ENCODE data around the gene BIRC6. TPM values are rescaled to one million over a fixed set of nuclear protein-coding genes. Genes with fewer than 3 reads are reported as not detected.

BIRC6 gene
- total and polyA plus RNA-seq, 3 donors from 2014 or later: 48.9 to 182 (median 177) TPM

GRCh38 chr2:32504877-32505478, 148.2 kb downstream of the BIRC6 start:
- Histone ChIP-seq H3K27ac (no peak overlapping the region), H3K36me3 (ENCODE audit: low read depth, missing control alignments) (no peaks in the 10 kb centered on the region), H3K27me3 (no peaks in the 10 kb centered on the region), H3K4me1 (no peaks in the 10 kb centered on the region), H3K9me3 (no peaks in the 10 kb centered on the region), H3K4me3 (no peak overlapping the region)
- whole genome bisulfite sequencing, 2 donors: 94% methylated on average over 3 of the region's 3 CpGs
- TF ChIP-seq CTCF (IDR thresholded peaks at IDR 0.05): no peak
- no peak for TF ChIP-seq POLR2A (IDR thresholded peaks at IDR 0.05)
- intact Hi-C loops (cut with DNase I; ENCODE audit: low total_unique reads): no loop called here
- DNase-seq: no peak

GRCh38 chr2:32506446-32506845, 149.6 kb downstream of the BIRC6 start:
- Histone ChIP-seq H3K4me1 (no peaks in the 10 kb centered on the region), H3K9me3 (no peaks in the 10 kb centered on the region), H3K36me3 (ENCODE audit: low read depth, missing control alignments) (no peaks in the 10 kb centered on the region), H3K27ac (no peak overlapping the region), H3K4me3 (no peak overlapping the region), H3K27me3 (no peaks in the 10 kb centered on the region)
- intact Hi-C loops (cut with DNase I; ENCODE audit: low total_unique reads): no loop called here
- no peak for DNase-seq
- TF ChIP-seq CTCF (IDR thresholded peaks at IDR 0.05) (no peak), POLR2A (IDR thresholded peaks at IDR 0.05) (no peak)
- 98 to 100% methylated on average over 1 of the region's 1 CpG for WGBS, 2 donors

- no peaks in the 10 kb centered on the region for H3K36me3 ChIP-seq (ENCODE audit: low read depth, missing control alignments)
- intact Hi-C loops (cut with DNase I; ENCODE audit: low total_unique reads): no loop called here
- no peak overlapping the region for H3K27ac ChIP-seq
- WGBS, 2 donors: 92 to 97% methylated on average over 2 of the region's 2 CpGs
- TF ChIP-seq POLR2A (IDR thresholded peaks at IDR 0.05) (no peak), CTCF (IDR thresholded peaks at IDR 0.05) (no peak)
- no peaks in the 10 kb centered on the region for H3K9me3 ChIP-seq
- no peaks in the 10 kb centered on the region for H3K4me1 ChIP-seq
- no peak overlapping the region for H3K4me3 ChIP-seq
- DNase-seq: no peak
- H3K27me3 ChIP-seq: no peaks in the 10 kb centered on the region
Measured at GRCh38 chr2:32514946-32515345, 158.1 kb downstream of the BIRC6 start.

- Histone ChIP-seq H3K27ac (no peak overlapping the region), H3K36me3 (ENCODE audit: low read depth, missing control alignments) (no peaks in the 10 kb centered on the region), H3K27me3 (no peaks in the 10 kb centered on the region), H3K4me3 (no peak overlapping the region), H3K9me3 (no peaks in the 10 kb centered on the region), H3K4me1 (no peaks in the 10 kb centered on the region)
- intact Hi-C loops (cut with DNase I; ENCODE audit: low total_unique reads): no loop called here
- DNase-seq: no peak
- 50 to 71% methylated on average over 1 of the region's 1 CpG for WGBS, 2 donors
- TF ChIP-seq CTCF (IDR thresholded peaks at IDR 0.05): no peak
- TF ChIP-seq POLR2A (IDR thresholded peaks at IDR 0.05): no peak
Measured at GRCh38 chr2:32516567-32516966, 159.7 kb downstream of the BIRC6 start.

- no peaks in the 10 kb centered on the region for H3K4me1 ChIP-seq
- WGBS, 2 donors: 94% methylated on average over 3 of the region's 3 CpGs
- H3K27ac ChIP-seq: no peak overlapping the region
- H3K4me3 ChIP-seq: no peak overlapping the region
- TF ChIP-seq CTCF (IDR thresholded peaks at IDR 0.05) (no peak), POLR2A (IDR thresholded peaks at IDR 0.05) (no peak)
- H3K9me3 ChIP-seq: no peaks in the 10 kb centered on the region
- H3K36me3 ChIP-seq (ENCODE audit: low read depth, missing control alignments): no peaks in the 10 kb centered on the region
- no peak for DNase-seq
- intact Hi-C loops (cut with DNase I; ENCODE audit: low total_unique reads): no loop called here
- H3K27me3 ChIP-seq: no peaks in the 10 kb centered on the region
Measured at GRCh38 chr2:32522770-32523169, 165.9 kb downstream of the BIRC6 start.

Measured in testis (tissue), 3 donors.